Occipital lobe (tissue), 2 donors: Measurements from ENCODE around the gene TMED8. TPM values are rescaled to one million over a fixed set of nuclear protein-coding genes. Genes with fewer than 3 reads are reported as not detected.
"Not testable (repeated sequence)": the region's sequence is repeated elsewhere in the genome, so short reads cannot be mapped to it uniquely, and the experiment has no call there.

Experiments used
- DNase-seq: peaks from one replicate; lab custom pipeline; 2025; lab: John Stamatoyannopoulos, UW
- total RNA-seq: library from RNA; depleted of rRNA; stranded (reverse); fragments of >200 nt; gene quantifications from one replicate; pipeline ENCODE4 v1.2.3, GENCODE V29; 2014

The TMED8 gene
- total RNA-seq, 1 donor from 2014 or later: 27.6 TPM

GRCh38 chr14:77364146-77364545, 12.7 kb downstream of the TMED8 start:
- no peak for DNase-seq

- DNase-seq: no peak
Observed at GRCh38 chr14:77359626-77360025, 17.3 kb downstream of the TMED8 start.

GRCh38 chr14:77356899-77357298, 20.0 kb downstream of the TMED8 start:
- DNase-seq: no peak

GRCh38 chr14:77355811-77356210, 21.1 kb downstream of the TMED8 start:
- DNase-seq: no peak

- DNase-seq: no peak
Observed at GRCh38 chr14:77353469-77354141, 23.3 kb downstream of the TMED8 start.

- no peak for DNase-seq
Observed at GRCh38 chr14:77347751-77348150, 29.1 kb downstream of the TMED8 start.

- DNase-seq: no peak
Observed at GRCh38 chr14:77346495-77346894, 30.4 kb downstream of the TMED8 start.

GRCh38 chr14:77344377-77344996, 32.4 kb downstream of the TMED8 start:
- no peak for DNase-seq

GRCh38 chr14:77343662-77344061, 33.2 kb downstream of the TMED8 start:
- no peak for DNase-seq

- DNase-seq: no peak
Observed at GRCh38 chr14:77342726-77343397, 34.0 kb downstream of the TMED8 start.

- no peak for DNase-seq
Observed at GRCh38 chr14:77340389-77340788, 36.5 kb downstream of the TMED8 start.

GRCh38 chr14:77339407-77339806, 37.5 kb downstream of the TMED8 start:
- no peak for DNase-seq

- no peak for DNase-seq
Observed at GRCh38 chr14:77338302-77338701, 38.6 kb downstream of the TMED8 start.

GRCh38 chr14:77337880-77338279, 39.0 kb downstream of the TMED8 start:
- no peak for DNase-seq

- DNase-seq: not testable (repeated sequence)
Observed at GRCh38 chr14:77337255-77337654, 39.6 kb downstream of the TMED8 start.

- no peak for DNase-seq
Observed at GRCh38 chr14:77335576-77335975, 41.3 kb downstream of the TMED8 start.

- DNase-seq: no peak
Observed at GRCh38 chr14:77329872-77330271, 47.0 kb downstream of the TMED8 start.

- no peak for DNase-seq
Observed at GRCh38 chr14:77327111-77327510, 49.8 kb downstream of the TMED8 start.

- DNase-seq: no peak
Observed at GRCh38 chr14:77325746-77326094, 51.2 kb downstream of the TMED8 start.

- DNase-seq: no peak
Observed at GRCh38 chr14:77324816-77325745, 51.8 kb downstream of the TMED8 start.

- no peak for DNase-seq
Observed at GRCh38 chr14:77324289-77324688, 52.6 kb downstream of the TMED8 start.

GRCh38 chr14:77323571-77323970, 53.3 kb downstream of the TMED8 start:
- DNase-seq: no peak
